GM10266 (cell line): ENCODE results near the gene KCNT1.

Experiments used
- DNase-seq: peaks from one replicate; pipeline ENCODE4 v3.0.0; 2012; ENCODE audit errors: extremely low spot score
- CTCF ChIP-seq: IDR thresholded peaks from 2 replicates; pipeline ENCODE4 v1.5.1; 2012; ENCODE audit warnings: mild to moderate bottlenecking, low read depth; ENCODE audit not compliant: control insufficient read depth, insufficient read depth; ENCODE audit errors: missing control alignments

KCNT1 gene

GRCh38 chr9:135775911-135776310 lies 73.9 kb downstream of the KCNT1 start:
- DNase-seq, result no peak
- no peak for TF ChIP-seq CTCF

- no peak for TF ChIP-seq CTCF
- DNase-seq, result no peak
These were observed 75.1 kb downstream of the KCNT1 start for GRCh38 chr9:135776893-135777622.

- no peak for DNase-seq
- no peak for TF ChIP-seq CTCF
These were observed 75.7 kb downstream of the KCNT1 start for GRCh38 chr9:135777623-135778177.

DNA sequence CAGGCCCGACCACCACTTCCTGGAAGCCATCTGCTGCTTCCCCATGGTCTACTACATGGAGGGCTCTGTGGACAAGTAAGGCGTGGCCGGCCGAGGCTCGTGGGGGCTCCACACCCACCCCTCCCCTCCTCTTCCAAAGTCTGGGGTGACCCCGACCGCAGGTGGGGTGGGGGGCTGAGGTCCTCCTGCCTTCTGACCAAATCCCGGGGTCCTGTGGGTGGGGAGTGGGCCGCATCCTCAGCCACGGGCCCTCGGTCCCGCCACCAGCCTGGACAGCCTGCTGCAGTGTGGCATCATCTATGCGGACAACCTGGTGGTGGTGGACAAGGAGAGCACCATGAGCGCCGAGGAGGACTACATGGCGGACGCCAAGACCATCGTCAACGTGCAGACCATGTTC lies 76.4 kb downstream of the KCNT1 start:
- TF ChIP-seq CTCF, result no peak
- DNase-seq, result no peak

GRCh38 chr9:135779571-135779970 lies 77.6 kb downstream of the KCNT1 start:
- no peak for DNase-seq
- no peak for TF ChIP-seq CTCF

DNA sequence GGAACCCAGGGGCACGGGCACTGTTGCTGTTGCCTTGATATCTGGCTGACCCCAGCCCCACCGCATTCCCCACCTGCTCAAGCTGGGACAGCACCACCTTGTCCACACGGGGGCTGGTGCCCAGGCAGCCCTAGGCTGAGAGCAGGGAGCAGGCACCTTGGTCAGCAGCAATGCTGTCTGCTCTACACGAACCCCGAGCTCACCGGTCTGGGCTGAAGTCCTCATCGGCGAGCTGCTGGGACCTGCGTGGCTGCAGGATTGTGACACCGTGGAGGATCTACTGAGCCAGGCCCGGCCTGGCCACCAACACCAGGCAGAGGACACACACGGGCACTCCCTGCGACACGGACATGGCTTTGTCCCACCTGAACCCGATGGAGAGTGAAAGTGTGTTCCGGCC lies 78.1 kb downstream of the KCNT1 start:
- no peak for DNase-seq
- TF ChIP-seq CTCF, result no peak

- no peak for TF ChIP-seq CTCF
- no peak for DNase-seq
These were observed 78.6 kb downstream of the KCNT1 start for GRCh38 chr9:135780626-135781025.
